Upper lobe of right lung (tissue), 1 donor: ENCODE measurements around the gene SGSM2. TPM values are rescaled to one million over a fixed set of nuclear protein-coding genes. Genes with fewer than 3 reads are reported as not detected.

Experiments used
- ATAC-seq: fragments of 200-7000 bp; cut with Tn5 transposase; one replicate; pipeline ENCODE4 v1.9.1; 2020; ENCODE audit warnings: mild to moderate bottlenecking, moderate library complexity
- DNase-seq: peaks from one replicate; pipeline ENCODE4 v3.0.0-alpha.2; 2020
- H3K27ac ChIP-seq: fragments of 200-600 bp; one replicate; pipeline ENCODE4 v1.8.0; 2022
- H3K27me3 ChIP-seq: fragments of 200-600 bp; one replicate; pipeline ENCODE4 v1.8.0; 2022; ENCODE audit warnings: mild to moderate bottlenecking
- H3K36me3 ChIP-seq: fragments of 200-600 bp; one replicate; pipeline ENCODE4 v1.8.0; 2022
- H3K4me1 ChIP-seq: fragments of 200-600 bp; one replicate; pipeline ENCODE4 v1.8.0; 2022
- H3K4me3 ChIP-seq: fragments of 200-600 bp; one replicate; pipeline ENCODE4 v1.8.0; 2022; ENCODE audit warnings: mild to moderate bottlenecking
- H3K9me3 ChIP-seq: fragments of 200-600 bp; one replicate; pipeline ENCODE4 v1.8.0; 2022
- CTCF ChIP-seq: fragments of 200-600 bp; IDR thresholded peaks from one replicate; pipeline ENCODE4 v1.8.0; 2022; ENCODE audit warnings: antibody characterized with exemption
- intact Hi-C: fragments of 100-400 bp; cut with DNase I; formaldehyde crosslinking; loops from one replicate; pipeline ENCODE4 v1.11.0; 2022
- total RNA-seq: library from RNA; stranded (reverse); fragmentation: NEBNext Ultra II Directional; extraction: Animal tissue kit (Norgen Biotek cat#: 25700); gene quantifications from one replicate; pipeline ENCODE4 v1.2.1, GENCODE V29; 2021
- donor health status: DM: no; HTN: yes; CAD: no; lungs with severe emphysema.

The SGSM2 gene
- total RNA-seq, 1 donor from 2014 or later = 55.0 TPM

DNA sequence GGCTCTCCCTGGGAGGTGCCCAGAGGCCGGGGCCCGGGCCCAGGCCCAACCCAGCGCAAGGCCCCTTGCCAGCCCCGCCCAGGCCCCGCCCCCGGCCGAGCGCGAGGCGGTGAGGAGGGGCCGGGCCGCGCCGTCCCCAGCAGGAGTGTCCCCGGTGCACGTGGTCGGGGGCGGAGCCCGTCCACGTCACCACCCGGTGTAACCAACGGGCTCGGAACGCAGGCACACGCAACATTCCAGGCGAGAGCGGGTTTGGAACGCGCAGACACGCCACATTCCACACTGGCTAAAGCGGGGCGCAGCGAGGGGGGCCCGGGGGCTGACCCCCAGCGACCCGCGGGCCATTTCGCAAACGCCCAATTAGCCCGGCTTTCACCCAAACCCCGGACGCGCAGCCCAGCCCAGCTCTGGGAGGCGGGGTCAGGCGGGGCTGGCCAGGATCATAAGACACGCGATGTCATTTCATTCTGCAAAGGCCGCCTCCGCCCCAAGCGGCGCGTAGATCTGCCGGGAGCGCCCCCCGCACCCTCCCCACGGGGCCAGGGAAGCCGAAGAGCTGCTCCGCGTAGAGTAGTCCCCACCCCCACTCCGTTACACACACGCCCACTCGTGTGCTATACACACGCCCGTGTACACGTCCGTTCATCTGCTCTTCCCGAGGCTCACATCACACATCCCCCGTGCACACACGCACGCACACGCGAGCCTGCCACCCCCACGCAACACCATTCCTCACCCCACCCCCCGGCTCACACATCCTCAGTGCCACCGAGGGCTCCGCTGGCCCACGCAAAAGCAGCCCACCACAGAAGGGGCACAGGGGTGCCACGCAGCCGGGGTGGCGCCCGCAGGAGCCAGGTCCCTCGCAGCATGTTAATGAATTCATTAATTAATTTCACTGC lies 62.5 kb downstream of the SGSM2 start:
- H3K4me3 ChIP-seq = peak overlapping the region; percentile 72
- DNase-seq (peak; percentile 99), ATAC-seq (peak; percentile 72)
- no peaks in the 10 kb centered on the region for H3K27me3 ChIP-seq
- no peaks in the 10 kb centered on the region for H3K36me3 ChIP-seq
- intact Hi-C loops = no loop called here
- peaks cover 62% of the 10 kb centered on the region for H3K4me1 ChIP-seq
- TF ChIP-seq CTCF = no peak
- H3K9me3 ChIP-seq = no peaks in the 10 kb centered on the region
- H3K27ac ChIP-seq = peak overlapping the region; percentile 95

- intact Hi-C loops = no loop called here
- no peak for TF ChIP-seq CTCF
- no peaks in the 10 kb centered on the region for H3K36me3 ChIP-seq
- DNase-seq (peak; percentile 89), ATAC-seq (no peak)
- H3K9me3 ChIP-seq = no peaks in the 10 kb centered on the region
- peak overlapping the region; percentile 95 for H3K27ac ChIP-seq
- peaks cover 61% of the 10 kb centered on the region for H3K4me1 ChIP-seq
- peak overlapping the region; percentile 72 for H3K4me3 ChIP-seq
- no peaks in the 10 kb centered on the region for H3K27me3 ChIP-seq
Observed at GRCh38 chr17:2400474-2400866, 63.2 kb downstream of the SGSM2 start.

DNA sequence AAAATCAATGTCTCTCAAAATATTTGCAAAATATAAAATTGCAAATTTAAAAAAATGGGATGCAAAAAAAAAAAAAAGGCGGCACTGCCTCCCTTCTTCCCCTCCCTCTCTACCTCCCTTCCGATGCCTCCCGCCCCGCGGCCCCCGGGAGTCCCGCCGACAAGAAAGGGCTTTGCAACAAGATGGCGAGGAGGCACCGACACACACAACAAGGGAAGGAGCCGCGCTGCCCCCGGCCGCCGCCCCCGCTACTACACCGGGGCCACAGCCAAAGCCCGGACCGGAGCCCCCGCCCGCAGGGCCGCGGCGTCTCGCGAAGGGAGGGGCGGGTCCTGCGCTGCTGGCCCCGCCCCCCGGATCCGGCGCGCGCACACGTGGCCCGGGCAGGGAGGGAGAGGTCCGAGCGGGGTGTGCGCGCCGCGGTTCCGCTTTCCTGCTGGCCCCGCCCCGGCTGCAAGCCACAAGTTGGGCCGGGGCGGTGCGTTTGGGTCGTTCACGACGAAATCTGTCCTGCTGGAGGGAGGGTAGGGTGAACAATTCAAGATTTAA lies 63.6 kb downstream of the SGSM2 start, which contains the start of gene MNT:
Gene MNT (minus strand): TSS at position 184 of the 549 bp plus-strand sequence. CDS start 348 bp downstream, outside the sequence.
- peak; percentile 14 for TF ChIP-seq CTCF
- DNase-seq = peak; percentile 97
- Histone ChIP-seq H3K4me1 (peaks cover 59% of the 10 kb centered on the region), H3K36me3 (no peaks in the 10 kb centered on the region), H3K9me3 (no peaks in the 10 kb centered on the region), H3K4me3 (peak within 1 kb of the TSS; percentile 72), H3K27me3 (no peaks in the 10 kb centered on the region), H3K27ac (peak within 1 kb of the TSS; percentile 95)
- ATAC-seq = peak; percentile 73
- intact Hi-C loops = no loop called here

- DNase-seq (peak; percentile 100), ATAC-seq (peak; percentile 67)
- H3K36me3 ChIP-seq = no peaks in the 10 kb centered on the region
- no peaks in the 10 kb centered on the region for H3K27me3 ChIP-seq
- H3K4me3 ChIP-seq = peak overlapping the region; percentile 72
- H3K9me3 ChIP-seq = no peaks in the 10 kb centered on the region
- intact Hi-C loops = no loop called here
- peak overlapping the region; percentile 95 for H3K27ac ChIP-seq
- no peak for TF ChIP-seq CTCF
- peaks cover 57% of the 10 kb centered on the region for H3K4me1 ChIP-seq
Observed at GRCh38 chr17:2401426-2402221, 64.3 kb downstream of the SGSM2 start.

- peaks cover 52% of the 10 kb centered on the region for H3K4me1 ChIP-seq
- H3K4me3 ChIP-seq = peak overlapping the region; percentile 72
- H3K9me3 ChIP-seq = no peaks in the 10 kb centered on the region
- intact Hi-C loops = no loop called here
- peak overlapping the region; percentile 95 for H3K27ac ChIP-seq
- no peaks in the 10 kb centered on the region for H3K36me3 ChIP-seq
- TF ChIP-seq CTCF = no peak
- DNase-seq (no peak), ATAC-seq (no peak)
- H3K27me3 ChIP-seq = no peaks in the 10 kb centered on the region
Observed at GRCh38 chr17:2402544-2402943, 65.2 kb downstream of the SGSM2 start.
